SK-N-SH treated with all-trans-retinoic acid at 6 μM for 48 hours (cell line): Measurements from ENCODE around the gene PBX1.

Experiments
- ATAC-seq: fragments of 200-7000 bp; cut with Tn5 transposase; 3 replicates; pipeline ENCODE4 v1.9.1; 2020; ENCODE audit warnings: mild to moderate bottlenecking, moderate library complexity
- ARNTL ChIP-seq: fragments of 450-650 bp; formaldehyde crosslinking; IDR thresholded peaks from 2 replicates; pipeline ENCODE4 v1.5.0; 2020; ENCODE audit warnings: low read depth, mild to moderate bottlenecking, moderate library complexity, borderline replicate concordance
- BACH2 ChIP-seq: fragments of 250-450 bp; sonication (Bioruptor Pico); IDR thresholded peaks from 2 replicates; pipeline ENCODE4 v1.9.0; 2021; ENCODE audit warnings: mild to moderate bottlenecking, borderline replicate concordance
- CREB5 ChIP-seq: fragments of 250-450 bp; sonication (Bioruptor Pico); IDR thresholded peaks from 2 replicates; pipeline ENCODE4 v1.5.1; 2020; ENCODE audit warnings: low read depth, mild to moderate bottlenecking, moderate library complexity
- CSDC2 ChIP-seq: fragments of 250-450 bp; sonication (Bioruptor Pico); IDR thresholded peaks from 2 replicates; pipeline ENCODE4 v1.5.0; 2020; ENCODE audit warnings: mild to moderate bottlenecking, moderate library complexity
- CSRNP3 ChIP-seq: fragments of 250-450 bp; sonication (Bioruptor Pico); IDR thresholded peaks from 2 replicates; pipeline ENCODE4 v1.5.1; 2021; ENCODE audit warnings: mild to moderate bottlenecking, moderate library complexity
- ESRRG ChIP-seq: fragments of 250-450 bp; sonication (Bioruptor Pico); IDR thresholded peaks from 2 replicates; pipeline ENCODE4 v1.6.1; 2021; ENCODE audit warnings: mild to moderate bottlenecking
- GLIS3 ChIP-seq: fragments of 250-450 bp; sonication (Bioruptor Pico); IDR thresholded peaks from 2 replicates; pipeline ENCODE4 v1.5.0; 2020; ENCODE audit warnings: mild to moderate bottlenecking, moderate library complexity
- ISL1 ChIP-seq: fragments of 250-450 bp; sonication (Bioruptor Pico); IDR thresholded peaks from 2 replicates; pipeline ENCODE4 v2.1.2; 2022; ENCODE audit warnings: mild to moderate bottlenecking, moderate library complexity
- OSR1 ChIP-seq: fragments of 250-450 bp; sonication (Bioruptor Pico); IDR thresholded peaks from 2 replicates; pipeline ENCODE4 v1.8.0; 2022; ENCODE audit warnings: moderate library complexity, mild to moderate bottlenecking, inconsistent platforms
- PATZ1 ChIP-seq: fragments of 250-450 bp; sonication (Bioruptor Pico); IDR thresholded peaks from 2 replicates; pipeline ENCODE4 v1.8.0; 2020; ENCODE audit warnings: mild to moderate bottlenecking, moderate library complexity, borderline replicate concordance
- POU6F1 ChIP-seq: fragments of 250-450 bp; sonication (Bioruptor Pico); IDR thresholded peaks from 2 replicates; pipeline ENCODE4 v1.8.0; 2021; ENCODE audit warnings: low read depth, mild to moderate bottlenecking, moderate library complexity, borderline replicate concordance
- RARB ChIP-seq: fragments of 250-450 bp; sonication (Bioruptor Pico); IDR thresholded peaks from 2 replicates; pipeline ENCODE4 v1.8.0; 2021; ENCODE audit warnings: mild to moderate bottlenecking, moderate library complexity
- SNAI2 ChIP-seq: fragments of 250-450 bp; sonication (Bioruptor Pico); IDR thresholded peaks from 2 replicates; pipeline ENCODE4 v1.5.0; 2020; ENCODE audit warnings: mild to moderate bottlenecking, moderate library complexity
- TCF4 ChIP-seq: fragments of 250-450 bp; sonication (Bioruptor Pico); IDR thresholded peaks from 2 replicates; pipeline ENCODE4 v1.8.0; 2021; ENCODE audit warnings: mild to moderate bottlenecking, moderate library complexity, borderline replicate concordance
- TOX ChIP-seq: fragments of 250-450 bp; sonication (Bioruptor Pico); IDR thresholded peaks from 2 replicates; pipeline ENCODE4 v1.8.0; 2021; ENCODE audit warnings: mild to moderate bottlenecking, moderate library complexity, borderline replicate concordance
- TSHZ2 ChIP-seq: fragments of 250-450 bp; sonication (Bioruptor Pico); IDR thresholded peaks from 2 replicates; pipeline ENCODE4 v1.5.0; 2020; ENCODE audit warnings: mild to moderate bottlenecking, moderate library complexity
- ZC3H10 ChIP-seq: fragments of 250-450 bp; sonication (Bioruptor Pico); IDR thresholded peaks from 2 replicates; pipeline ENCODE4 v1.5.1; 2021; ENCODE audit warnings: mild to moderate bottlenecking, moderate library complexity
- ZFP3 ChIP-seq: fragments of 250-450 bp; sonication (Bioruptor Pico); IDR thresholded peaks from 2 replicates; pipeline ENCODE4 v1.5.0; 2020; ENCODE audit warnings: mild to moderate bottlenecking, moderate library complexity
- ZFP30 ChIP-seq: fragments of 450-650 bp; formaldehyde crosslinking; IDR thresholded peaks from 2 replicates; pipeline ENCODE4 v1.5.0; 2022; ENCODE audit warnings: mild to moderate bottlenecking, moderate library complexity
- ZNF565 ChIP-seq: fragments of 450-650 bp; formaldehyde crosslinking; conservative IDR thresholded peaks from 2 replicates; pipeline ENCODE4 v1.5.0; 2020; ENCODE audit warnings: low read depth, mild to moderate bottlenecking, moderate library complexity
- ZNF70 ChIP-seq: fragments of 450-650 bp; formaldehyde crosslinking; IDR thresholded peaks from 2 replicates; pipeline ENCODE4 v1.5.0; 2020; ENCODE audit warnings: mild to moderate bottlenecking, moderate library complexity
- ZNF8 ChIP-seq: fragments of 450-650 bp; formaldehyde crosslinking; IDR thresholded peaks from 2 replicates; pipeline ENCODE4 v1.5.0; 2020; ENCODE audit warnings: mild to moderate bottlenecking, moderate library complexity

Gene PBX1

GRCh38 chr1:164515231-164515630, 43.8 kb upstream of the PBX1 start:
- no peak for ATAC-seq
- TF ChIP-seq ZNF565 (CRISPR knock-in tag), result no peak
- TF ChIP-seq ZFP3 (CRISPR knock-in tag), result no peak
- TF ChIP-seq ZNF8, result no peak
- TF ChIP-seq TSHZ2 (CRISPR knock-in tag), result no peak
- no peak for TF ChIP-seq ZNF70 (CRISPR knock-in tag)
- no peak for TF ChIP-seq PATZ1
- TF ChIP-seq CREB5 (CRISPR knock-in tag), result no peak
- TF ChIP-seq BACH2 (CRISPR knock-in tag), result no peak
- no peak for TF ChIP-seq POU6F1 (CRISPR knock-in tag)
- TF ChIP-seq CSDC2 (CRISPR knock-in tag), result no peak
- no peak for TF ChIP-seq ISL1 (CRISPR knock-in tag)
- no peak for TF ChIP-seq ESRRG
- TF ChIP-seq TOX (CRISPR knock-in tag), result no peak
- TF ChIP-seq RARB (CRISPR knock-in tag), result no peak
- TF ChIP-seq ARNTL (CRISPR knock-in tag), result no peak
- TF ChIP-seq TCF4 (CRISPR knock-in tag), result no peak
- TF ChIP-seq ZFP30 (CRISPR knock-in tag), result no peak
- TF ChIP-seq SNAI2 (CRISPR knock-in tag), result no peak

- TF ChIP-seq GLIS3 (CRISPR knock-in tag), result no peak
- no peak for TF ChIP-seq ZC3H10
- TF ChIP-seq CREB5 (CRISPR knock-in tag), result no peak
- TF ChIP-seq ESRRG, result no peak
- no peak for ATAC-seq
Observed at GRCh38 chr1:164515711-164516331, 43.2 kb upstream of the PBX1 start.

- no peak for ATAC-seq
- TF ChIP-seq ESRRG (no peak), ZNF70 (CRISPR knock-in tag) (no peak), ZFP30 (CRISPR knock-in tag) (no peak), TOX (CRISPR knock-in tag) (no peak), OSR1 (CRISPR knock-in tag) (no peak), PATZ1 (no peak), SNAI2 (CRISPR knock-in tag) (no peak), CREB5 (CRISPR knock-in tag) (no peak), CSRNP3 (no peak), ISL1 (CRISPR knock-in tag) (no peak), ZNF8 (no peak), ZC3H10 (no peak)
Observed at GRCh38 chr1:164516591-164516990, 42.4 kb upstream of the PBX1 start.
